Trophoblast cell (in vitro differentiated cells and primary cell): ENCODE measurements around the gene ROR2.

Experiments
- DNase-seq, 2 donors: peaks; one replicate each; pipeline ENCODE4 v3.0.0-alpha.2; 2016
- H2AFZ ChIP-seq: 2 replicates; pipeline ENCODE4 v1.6.1; 2013; ENCODE audit warnings: low read length, moderate library complexity, mild to moderate bottlenecking; ENCODE audit not compliant: insufficient read depth, poor library complexity
- H2AK5ac ChIP-seq: 2 replicates; pipeline ENCODE4 v1.6.1; 2013; ENCODE audit warnings: mild to moderate bottlenecking, low read length
- H2BK120ac ChIP-seq: 2 replicates; pipeline ENCODE4 v1.6.1; 2013; ENCODE audit warnings: low read length, mild to moderate bottlenecking, moderate library complexity; ENCODE audit not compliant: insufficient read depth, poor library complexity
- H2BK12ac ChIP-seq: 2 replicates; pipeline ENCODE4 v1.6.1; 2013; ENCODE audit warnings: mild to moderate bottlenecking, low read length, moderate library complexity
- H2BK5ac ChIP-seq: 2 replicates; pipeline ENCODE4 v1.6.1; 2013; ENCODE audit warnings: low read length, low read depth, moderate library complexity, mild to moderate bottlenecking; ENCODE audit not compliant: poor library complexity
- H3K14ac ChIP-seq: 2 replicates; pipeline ENCODE4 v1.6.1; 2013; ENCODE audit warnings: mild to moderate bottlenecking, low read length
- H3K18ac ChIP-seq: 2 replicates; pipeline ENCODE4 v1.6.1; 2013; ENCODE audit warnings: mild to moderate bottlenecking, low read length
- H3K23ac ChIP-seq: 2 replicates; pipeline ENCODE4 v1.6.1; 2013; ENCODE audit warnings: low read length
- H3K27ac ChIP-seq: 2 replicates; pipeline ENCODE4 v1.5.1; 2013; ENCODE audit warnings: low read depth, mild to moderate bottlenecking, inconsistent platforms, low read length, moderate library complexity
- H3K27me3 ChIP-seq: 2 replicates; pipeline ENCODE4 v1.6.1; 2013; ENCODE audit warnings: inconsistent platforms, mild to moderate bottlenecking, low read length, moderate library complexity; ENCODE audit not compliant: insufficient read depth
- H3K36me3 ChIP-seq, 2 experiments: 1 replicate in 1 of 2; 2 replicates in 1 of 2; pipeline ENCODE4 v1.6.1; 2013; ENCODE audit warnings: low read length in 2 of 2, mild to moderate bottlenecking in 2 of 2, moderate library complexity in 1 of 2; ENCODE audit not compliant: insufficient read depth in 2 of 2, control insufficient read depth in 1 of 2
- H3K4ac ChIP-seq: 2 replicates; pipeline ENCODE4 v1.6.1; 2013; ENCODE audit warnings: low read depth, mild to moderate bottlenecking, low read length, moderate library complexity
- H3K4me1 ChIP-seq, 2 experiments: 1 replicate in 1 of 2; 2 replicates in 1 of 2; pipeline ENCODE4 v1.6.1; 2013; ENCODE audit warnings: low read length in 2 of 2, mild to moderate bottlenecking in 2 of 2, moderate library complexity in 1 of 2; ENCODE audit not compliant: insufficient read depth in 2 of 2, control insufficient read depth in 1 of 2
- H3K4me2 ChIP-seq: 2 replicates; pipeline ENCODE4 v1.6.1; 2013; ENCODE audit warnings: inconsistent platforms, mild to moderate bottlenecking, low read length, moderate library complexity
- H3K4me3 ChIP-seq: 2 replicates; pipeline ENCODE4 v1.5.1; 2013; ENCODE audit warnings: mild to moderate bottlenecking, low read depth, low read length, inconsistent platforms
- H3K79me1 ChIP-seq: one replicate; pipeline ENCODE4 v1.6.1; 2013; ENCODE audit warnings: low read length
- H3K79me2 ChIP-seq: 2 replicates; pipeline ENCODE4 v1.6.1; 2013; ENCODE audit warnings: low read length, mild to moderate bottlenecking; ENCODE audit not compliant: control insufficient read depth, insufficient read depth, poor library complexity
- H3K9ac ChIP-seq: 2 replicates; pipeline ENCODE4 v1.6.1; 2013; ENCODE audit warnings: mild to moderate bottlenecking, low read length
- H3K9me3 ChIP-seq: 2 replicates; pipeline ENCODE4 v1.6.1; 2013; ENCODE audit warnings: low read depth, mild to moderate bottlenecking, control low read depth, inconsistent platforms, low read length; ENCODE audit not compliant: insufficient read depth
- H4K12ac ChIP-seq: 2 replicates; pipeline ENCODE4 v1.6.1; 2013; ENCODE audit warnings: low read depth, mild to moderate bottlenecking, low read length, moderate library complexity
- H4K8ac ChIP-seq: 2 replicates; pipeline ENCODE4 v1.6.1; 2013; ENCODE audit warnings: low read depth, mild to moderate bottlenecking, low read length, moderate library complexity
- H4K91ac ChIP-seq: one replicate; pipeline ENCODE4 v1.6.1; 2013; ENCODE audit warnings: low read depth, mild to moderate bottlenecking, low read length, moderate library complexity
- WGBS: extraction: QIAGEN DNeasy Blood & Tissue Kit; methylation state at CpG from one replicate; pipeline ENCODE4 v1.1.7; 2013; ENCODE audit warnings: missing lambda C conversion rate; ENCODE audit not compliant: insufficient read length, insufficient coverage; ENCODE audit errors: extremely low coverage; 5-methylcytosine and 5-hydroxymethylcytosine counted together

ROR2 gene

GRCh38 chr9:91803970-91804752 lies 145.9 kb downstream of the ROR2 start:
- no peak overlapping the region for H4K91ac ChIP-seq
- no peaks in the 10 kb centered on the region for H3K79me2 ChIP-seq
- no peak overlapping the region for H3K23ac ChIP-seq
- H2BK120ac ChIP-seq, result no peak overlapping the region
- no peak overlapping the region for H2AK5ac ChIP-seq
- DNase-seq, result peak; percentile 59 to 67
- no peak overlapping the region for H2BK5ac ChIP-seq
- no peak overlapping the region for H3K4me2 ChIP-seq
- no peak overlapping the region for H3K14ac ChIP-seq
- peaks cover 2% of the 10 kb centered on the region for H3K9me3 ChIP-seq
- no peak overlapping the region for H3K4ac ChIP-seq
- no peak overlapping the region for H2AFZ ChIP-seq
- no peak overlapping the region for H3K18ac ChIP-seq
- no peak overlapping the region for H3K4me3 ChIP-seq
- no peaks in the 10 kb centered on the region for H3K27me3 ChIP-seq
- WGBS, result no CpG with 5 or more reads among the region's 13 CpGs
- no peak overlapping the region for H3K27ac ChIP-seq
- H2BK12ac ChIP-seq, result no peak overlapping the region
- no peaks in the 10 kb centered on the region for H3K36me3 ChIP-seq
- no peak overlapping the region for H4K12ac ChIP-seq
- no peaks in the 10 kb centered on the region for H3K79me1 ChIP-seq
- H3K9ac ChIP-seq, result no peak overlapping the region
- H3K4me1 ChIP-seq, result peaks cover 4% of the 10 kb centered on the region in 2 experiments
- no peak overlapping the region for H4K8ac ChIP-seq

- Histone ChIP-seq H3K4ac (no peak overlapping the region), H2AFZ (peak overlapping the region; percentile 40), H3K9me3 (peaks cover 2% of the 10 kb centered on the region), H3K4me3 (no peak overlapping the region), H3K14ac (no peak overlapping the region), H3K9ac (no peak overlapping the region), H3K4me1 (peaks cover 4% of the 10 kb centered on the region in 2 experiments), H4K91ac (no peak overlapping the region), H3K23ac (no peak overlapping the region), H3K79me2 (no peaks in the 10 kb centered on the region), H4K8ac (no peak overlapping the region), H2BK12ac (no peak overlapping the region), H2AK5ac (no peak overlapping the region), H3K27me3 (no peaks in the 10 kb centered on the region), H2BK120ac (no peak overlapping the region), H3K27ac (no peak overlapping the region), H3K79me1 (no peaks in the 10 kb centered on the region), H4K12ac (no peak overlapping the region), H2BK5ac (no peak overlapping the region), H3K4me2 (no peak overlapping the region), H3K18ac (no peak overlapping the region), H3K36me3 (no peaks in the 10 kb centered on the region)
- DNase-seq, result peak; percentile 17 to 33
- WGBS, result no CpG with 5 or more reads among the region's 8 CpGs
These were observed 146.7 kb downstream of the ROR2 start for GRCh38 chr9:91803151-91803940.

GRCh38 chr9:91802391-91802790 lies 147.6 kb downstream of the ROR2 start:
- Histone ChIP-seq H3K27ac (no peak overlapping the region), H3K4me2 (no peak overlapping the region), H3K9me3 (peaks cover 2% of the 10 kb centered on the region), H2BK12ac (no peak overlapping the region), H4K8ac (no peak overlapping the region), H2BK5ac (no peak overlapping the region), H3K14ac (no peak overlapping the region), H2AFZ (no peak overlapping the region), H3K4ac (no peak overlapping the region), H2BK120ac (no peak overlapping the region), H3K9ac (no peak overlapping the region), H3K18ac (no peak overlapping the region), H3K4me1 (peaks cover under 1 to 3% of the 10 kb centered on the region in 2 experiments), H3K79me1 (no peaks in the 10 kb centered on the region), H4K91ac (no peak overlapping the region), H3K27me3 (no peaks in the 10 kb centered on the region), H4K12ac (no peak overlapping the region), H2AK5ac (no peak overlapping the region), H3K79me2 (no peaks in the 10 kb centered on the region), H3K4me3 (no peak overlapping the region), H3K36me3 (no peaks in the 10 kb centered on the region), H3K23ac (no peak overlapping the region)
- no CpG with 5 or more reads among the region's 5 CpGs for WGBS
- DNase-seq, result no peak

GRCh38 chr9:91800473-91801030 lies 149.5 kb downstream of the ROR2 start:
- H2AK5ac ChIP-seq, result no peak overlapping the region
- no peak overlapping the region for H2BK5ac ChIP-seq

More at GRCh38 chr9:91800473-91801030, 149.5 kb downstream of the ROR2 start:
- Histone ChIP-seq H3K9me3 (peaks cover 2% of the 10 kb centered on the region), H3K4me1 (peaks cover 5 to 6% of the 10 kb centered on the region in 2 experiments), H3K14ac (no peak overlapping the region), H3K36me3 (no peaks in the 10 kb centered on the region), H3K79me2 (no peaks in the 10 kb centered on the region), H3K23ac (no peak overlapping the region), H4K12ac (no peak overlapping the region), H3K79me1 (no peaks in the 10 kb centered on the region), H3K27ac (no peak overlapping the region), H2BK120ac (no peak overlapping the region), H4K91ac (no peak overlapping the region), H3K18ac (no peak overlapping the region), H2BK12ac (no peak overlapping the region), H4K8ac (no peak overlapping the region), H3K4me3 (no peak overlapping the region), H3K4ac (no peak overlapping the region), H3K9ac (no peak overlapping the region), H3K4me2 (no peak overlapping the region), H3K27me3 (no peaks in the 10 kb centered on the region), H2AFZ (no peak overlapping the region)
- no peak for DNase-seq
- no CpG with 5 or more reads among the region's 12 CpGs for WGBS
